HFFc6 (cell line): Measurements from ENCODE around the gene SPOCD1. TPM values are rescaled to one million over a fixed set of nuclear protein-coding genes. Genes with fewer than 3 reads are reported as not detected.

ENCODE experiments used
- DNase-seq: peaks from one replicate; pipeline ENCODE4 v3.0.0-alpha.2; 2018
- H3K27ac Mint-ChIP-seq: 2 replicates; pipeline ENCODE4 v1.8.0; 2020; ENCODE audit warnings: mild to moderate bottlenecking, mixed read lengths
- H3K27me3 Mint-ChIP-seq: 2 replicates; pipeline ENCODE4 v1.8.0; 2021; ENCODE audit warnings: mild to moderate bottlenecking, moderate library complexity, mixed read lengths; ENCODE audit not compliant: insufficient read depth
- H3K36me3 Mint-ChIP-seq: 2 replicates; pipeline ENCODE4 v1.8.0; 2021; ENCODE audit warnings: low read depth, mixed read lengths
- H3K4me1 Mint-ChIP-seq: 2 replicates; pipeline ENCODE4 v1.8.0; 2020; ENCODE audit warnings: low read depth, mixed read lengths
- H3K4me3 Mint-ChIP-seq: 2 replicates; pipeline ENCODE4 v1.8.0; 2020; ENCODE audit warnings: mild to moderate bottlenecking, moderate library complexity, mixed read lengths
- H3K9me3 Mint-ChIP-seq: 2 replicates; pipeline ENCODE4 v1.8.0; 2020; ENCODE audit warnings: mild to moderate bottlenecking, mixed read lengths
- microRNA-seq: library from miRNA; unstranded; fragments of <30 nt; microRNA quantifications from one replicate; pipeline ENCODE4, GENCODE V29; 2019
- total RNA-seq, 6 experiments: library from RNA; stranded (reverse); fragmentation: NEBNext Ultra II Directional; extraction: Animal tissue kit (Norgen Biotek cat#: 25700); gene quantifications; 2 replicates in 1 of 6; 3 replicates in 5 of 6; pipeline ENCODE4 v1.2.3, GENCODE V29; 2021
- TF ChIP-seq, protein P1 (sequence below): fragments of 200-600 bp; sonication (generic); IDR thresholded peaks from 2 replicates; pipeline ENCODE4 v1.5.0; 2021; ENCODE audit warnings: antibody characterized with exemption, mild to moderate bottlenecking

SPOCD1 gene
- total RNA-seq, 6 experiments from 2014 or later, result 33.7 to 40.4 (median 35.8) TPM

DNA sequence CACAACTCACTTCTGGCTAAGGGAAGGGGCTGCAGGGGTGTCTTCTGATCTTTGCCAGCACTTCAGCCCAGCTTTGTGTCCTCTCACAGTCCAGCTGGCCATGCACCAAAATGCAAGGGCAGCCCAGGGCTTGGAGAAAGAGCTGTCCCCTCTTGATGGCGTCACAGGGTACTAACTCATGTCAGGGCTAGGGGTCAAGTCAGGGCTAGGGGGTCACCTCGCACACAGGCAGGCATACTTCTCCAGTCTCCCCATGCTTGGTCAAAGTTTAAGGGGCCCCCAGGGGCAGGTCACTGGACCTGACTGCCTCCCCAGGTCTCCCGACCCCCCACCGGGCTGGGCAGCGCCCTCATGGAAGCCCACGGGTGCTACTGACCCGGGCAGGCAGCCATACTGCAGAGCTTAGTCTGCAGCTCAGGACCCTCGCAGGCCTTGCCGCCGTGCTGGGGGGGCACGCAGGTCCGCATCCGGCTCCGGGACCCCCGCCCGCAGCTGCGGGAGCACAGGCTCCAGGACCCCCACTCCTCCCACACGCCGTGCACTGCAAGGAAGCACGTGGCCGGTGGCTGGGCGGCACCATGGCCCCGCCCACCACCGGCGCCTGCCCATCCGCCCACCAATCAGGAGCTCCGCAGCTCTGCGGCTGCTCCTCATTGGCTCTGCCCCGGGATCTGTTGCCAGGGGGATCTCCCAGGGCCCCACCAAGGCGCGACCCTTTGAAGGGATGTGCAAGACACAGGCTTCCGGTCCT is 73.2 kb downstream of the SPOCD1 start:
- H3K4me3 Mint-ChIP-seq, result no peak overlapping the region
- DNase-seq, result no peak
- H3K27ac Mint-ChIP-seq, result no peak overlapping the region
- H3K4me1 Mint-ChIP-seq, result peaks cover 20% of the 10 kb centered on the region
- no peaks in the 10 kb centered on the region for H3K9me3 Mint-ChIP-seq
- H3K36me3 Mint-ChIP-seq, result no peaks in the 10 kb centered on the region
- TF ChIP-seq, protein P1, sequence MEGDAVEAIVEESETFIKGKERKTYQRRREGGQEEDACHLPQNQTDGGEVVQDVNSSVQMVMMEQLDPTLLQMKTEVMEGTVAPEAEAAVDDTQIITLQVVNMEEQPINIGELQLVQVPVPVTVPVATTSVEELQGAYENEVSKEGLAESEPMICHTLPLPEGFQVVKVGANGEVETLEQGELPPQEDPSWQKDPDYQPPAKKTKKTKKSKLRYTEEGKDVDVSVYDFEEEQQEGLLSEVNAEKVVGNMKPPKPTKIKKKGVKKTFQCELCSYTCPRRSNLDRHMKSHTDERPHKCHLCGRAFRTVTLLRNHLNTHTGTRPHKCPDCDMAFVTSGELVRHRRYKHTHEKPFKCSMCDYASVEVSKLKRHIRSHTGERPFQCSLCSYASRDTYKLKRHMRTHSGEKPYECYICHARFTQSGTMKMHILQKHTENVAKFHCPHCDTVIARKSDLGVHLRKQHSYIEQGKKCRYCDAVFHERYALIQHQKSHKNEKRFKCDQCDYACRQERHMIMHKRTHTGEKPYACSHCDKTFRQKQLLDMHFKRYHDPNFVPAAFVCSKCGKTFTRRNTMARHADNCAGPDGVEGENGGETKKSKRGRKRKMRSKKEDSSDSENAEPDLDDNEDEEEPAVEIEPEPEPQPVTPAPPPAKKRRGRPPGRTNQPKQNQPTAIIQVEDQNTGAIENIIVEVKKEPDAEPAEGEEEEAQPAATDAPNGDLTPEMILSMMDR, result no peak
- H3K27me3 Mint-ChIP-seq, result peaks cover 3% of the 10 kb centered on the region

Small RNA genes within 50 kb of the gene (microRNA-seq; reads per million reads assigned to microRNA genes)
- gene MIR4254, result not detected

Other genes with a start within 250 kb of the SPOCD1 start
- 1 to 10 TPM in 5 of 6 experiments, under 1 TPM in 1; 0.91 to 4.0 (median 1.9) TPM for gene TINAGL1, start 239.5 kb downstream of the SPOCD1 start, total RNA-seq
- not detected for gene HCRTR1, start 198.3 kb downstream of the SPOCD1 start, total RNA-seq
- 10 to 100 TPM; 65.8 to 81.3 (median 69.3) TPM for gene PEF1, start 171.1 kb downstream of the SPOCD1 start, total RNA-seq
- gene COL16A1, start 112.0 kb downstream of the SPOCD1 start, total RNA-seq, result 100 to 1,000 TPM in 1 of 6 experiments, 10 to 100 TPM in 5; 74.1 to 100 (median 87.6) TPM
- gene ADGRB2, start 51.7 kb downstream of the SPOCD1 start, total RNA-seq, result 1 to 10 TPM; 4.9 to 8.8 (median 6.4) TPM
- 100 to 1,000 TPM; 258 to 353 (median 305) TPM for gene PTP4A2, start 122.3 kb upstream of the SPOCD1 start, total RNA-seq
- gene KHDRBS1, start 197.8 kb upstream of the SPOCD1 start, total RNA-seq, result 100 to 1,000 TPM; 119 to 160 (median 148) TPM